OCI-LY1 (cell line): ENCODE data around the gene ZFYVE28.

Source experiments
- CTCF ChIP-seq: fragments of 200-600 bp; sonication (generic), shearing (Covaris generic); IDR thresholded peaks from 2 replicates; pipeline ENCODE4 v1.5.1; 2017; ENCODE audit warnings: mild to moderate bottlenecking, antibody characterized with exemption, low read length, moderate library complexity, mixed read lengths
- EZH2 ChIP-seq: fragments of 200-600 bp; sonication (generic), shearing (Covaris generic); IDR thresholded peaks from 2 replicates; pipeline ENCODE4 v1.8.0; 2017; ENCODE audit warnings: borderline replicate concordance, mixed run types, mild to moderate bottlenecking, antibody characterized with exemption, low read length, moderate library complexity, mixed read lengths

- TF ChIP-seq CTCF (no peak), EZH2 (no peak)
Measured at GRCh38 chr4:2359591-2360395, 58.7 kb downstream of the ZFYVE28 start.
